ENCODE results near the gene RAD23A.

DNA sequence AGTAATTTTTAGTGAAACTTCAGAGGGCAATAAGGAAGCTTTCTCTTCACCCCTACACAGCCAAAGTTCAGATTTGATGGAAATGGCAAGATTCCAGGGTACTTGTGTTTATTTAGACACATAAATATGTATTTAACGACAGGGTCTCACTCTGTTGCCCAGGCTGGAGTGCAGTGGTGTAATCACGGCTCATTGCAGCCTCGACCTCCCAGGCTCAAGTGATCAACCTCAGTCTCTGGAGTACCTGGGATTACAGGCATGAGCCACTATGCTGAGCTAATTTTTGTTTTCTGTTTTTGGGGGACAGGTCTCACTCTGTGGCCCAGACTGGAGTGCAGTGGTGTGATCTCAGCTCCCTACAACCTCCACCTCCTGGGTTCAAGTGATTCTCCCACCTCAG, 24.6 kb upstream of the RAD23A start:
- TF ChIP-seq, protein P1, sequence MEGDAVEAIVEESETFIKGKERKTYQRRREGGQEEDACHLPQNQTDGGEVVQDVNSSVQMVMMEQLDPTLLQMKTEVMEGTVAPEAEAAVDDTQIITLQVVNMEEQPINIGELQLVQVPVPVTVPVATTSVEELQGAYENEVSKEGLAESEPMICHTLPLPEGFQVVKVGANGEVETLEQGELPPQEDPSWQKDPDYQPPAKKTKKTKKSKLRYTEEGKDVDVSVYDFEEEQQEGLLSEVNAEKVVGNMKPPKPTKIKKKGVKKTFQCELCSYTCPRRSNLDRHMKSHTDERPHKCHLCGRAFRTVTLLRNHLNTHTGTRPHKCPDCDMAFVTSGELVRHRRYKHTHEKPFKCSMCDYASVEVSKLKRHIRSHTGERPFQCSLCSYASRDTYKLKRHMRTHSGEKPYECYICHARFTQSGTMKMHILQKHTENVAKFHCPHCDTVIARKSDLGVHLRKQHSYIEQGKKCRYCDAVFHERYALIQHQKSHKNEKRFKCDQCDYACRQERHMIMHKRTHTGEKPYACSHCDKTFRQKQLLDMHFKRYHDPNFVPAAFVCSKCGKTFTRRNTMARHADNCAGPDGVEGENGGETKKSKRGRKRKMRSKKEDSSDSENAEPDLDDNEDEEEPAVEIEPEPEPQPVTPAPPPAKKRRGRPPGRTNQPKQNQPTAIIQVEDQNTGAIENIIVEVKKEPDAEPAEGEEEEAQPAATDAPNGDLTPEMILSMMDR (IDR thresholded peaks at IDR 0.05; ENCODE audit: poor library complexity): no peak
- no peak for TF ChIP-seq EZH2 (IDR thresholded peaks at IDR 0.05; ENCODE audit: borderline replicate concordance)

All from hepatocyte (in vitro differentiated cells).